ENCODE data around the gene VAC14. TPM values are rescaled to one million over a fixed set of nuclear protein-coding genes. Genes with fewer than 3 reads are reported as not detected.

Gene VAC14
- total and polyA plus RNA-seq, 2 experiments from 2014 or later = 42.3 to 77.7 TPM

DNA sequence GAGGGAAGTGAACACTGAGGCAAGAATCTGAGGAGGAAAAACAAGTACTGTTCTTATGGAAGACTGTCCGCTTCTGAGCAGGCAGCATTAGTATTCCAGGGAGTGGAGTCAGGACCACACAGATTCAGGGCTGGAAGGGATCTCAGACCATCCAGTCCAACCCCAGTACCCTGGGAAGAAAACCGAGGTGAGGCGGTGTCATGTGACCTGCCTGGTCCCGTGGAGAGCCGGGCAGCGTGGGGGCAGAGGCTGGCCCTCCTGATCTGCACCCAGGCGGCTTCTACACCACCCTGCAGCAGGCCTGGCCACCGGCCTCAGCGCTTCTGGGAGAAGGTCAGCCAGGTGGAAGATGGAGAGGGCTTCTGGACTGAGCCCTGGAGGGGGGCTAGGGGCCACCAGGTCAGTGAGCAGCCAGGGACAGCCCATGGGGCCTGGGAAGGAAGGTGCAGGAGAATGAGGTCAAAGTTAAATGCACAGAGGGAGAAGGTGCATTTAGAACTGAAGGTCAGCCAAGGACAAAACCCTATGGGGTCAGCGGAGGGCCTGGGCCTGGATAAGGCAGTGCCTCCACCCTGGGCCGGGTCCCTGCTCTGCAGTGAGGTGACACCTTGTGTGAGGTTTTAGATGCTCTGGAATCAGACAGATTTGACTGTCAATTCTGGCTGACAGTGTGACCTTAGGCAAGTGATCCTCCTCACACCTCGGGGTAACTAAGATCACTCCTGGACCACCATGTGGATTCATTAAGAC, 45.9 kb downstream of the VAC14 start:
- Mint-ChIP-seq H3K4me1 (peaks cover 24% of the 10 kb centered on the region), H3K27me3 (ENCODE audit: insufficient read depth, low read depth, poor library complexity) (peaks cover 15% of the 10 kb centered on the region)

More for the DNA sequence above, 45.9 kb downstream of the VAC14 start:
- H3K27ac ChIP-seq (ENCODE audit: low read depth) = no peak overlapping the region
- Mint-ChIP-seq H3K9me3 (no peaks in the 10 kb centered on the region), H3K27ac (no peak overlapping the region; the same call in 1 of the 2 replicates), H3K36me3 (ENCODE audit: low read depth) (peaks cover 26% of the 10 kb centered on the region), H3K4me3 (no peak overlapping the region)
- H3K9me2 ChIP-seq (ENCODE audit: insufficient read depth) = no peaks in the 10 kb centered on the region
- H3K79me2 ChIP-seq (replicated peaks; ENCODE audit: insufficient read depth) = no peaks in the 10 kb centered on the region
- TF ChIP-seq, protein P1, sequence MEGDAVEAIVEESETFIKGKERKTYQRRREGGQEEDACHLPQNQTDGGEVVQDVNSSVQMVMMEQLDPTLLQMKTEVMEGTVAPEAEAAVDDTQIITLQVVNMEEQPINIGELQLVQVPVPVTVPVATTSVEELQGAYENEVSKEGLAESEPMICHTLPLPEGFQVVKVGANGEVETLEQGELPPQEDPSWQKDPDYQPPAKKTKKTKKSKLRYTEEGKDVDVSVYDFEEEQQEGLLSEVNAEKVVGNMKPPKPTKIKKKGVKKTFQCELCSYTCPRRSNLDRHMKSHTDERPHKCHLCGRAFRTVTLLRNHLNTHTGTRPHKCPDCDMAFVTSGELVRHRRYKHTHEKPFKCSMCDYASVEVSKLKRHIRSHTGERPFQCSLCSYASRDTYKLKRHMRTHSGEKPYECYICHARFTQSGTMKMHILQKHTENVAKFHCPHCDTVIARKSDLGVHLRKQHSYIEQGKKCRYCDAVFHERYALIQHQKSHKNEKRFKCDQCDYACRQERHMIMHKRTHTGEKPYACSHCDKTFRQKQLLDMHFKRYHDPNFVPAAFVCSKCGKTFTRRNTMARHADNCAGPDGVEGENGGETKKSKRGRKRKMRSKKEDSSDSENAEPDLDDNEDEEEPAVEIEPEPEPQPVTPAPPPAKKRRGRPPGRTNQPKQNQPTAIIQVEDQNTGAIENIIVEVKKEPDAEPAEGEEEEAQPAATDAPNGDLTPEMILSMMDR (conservative IDR thresholded peaks at IDR 0.05; ENCODE audit: low read depth in 2 of 2) = no peak
- TF ChIP-seq, protein P2, sequence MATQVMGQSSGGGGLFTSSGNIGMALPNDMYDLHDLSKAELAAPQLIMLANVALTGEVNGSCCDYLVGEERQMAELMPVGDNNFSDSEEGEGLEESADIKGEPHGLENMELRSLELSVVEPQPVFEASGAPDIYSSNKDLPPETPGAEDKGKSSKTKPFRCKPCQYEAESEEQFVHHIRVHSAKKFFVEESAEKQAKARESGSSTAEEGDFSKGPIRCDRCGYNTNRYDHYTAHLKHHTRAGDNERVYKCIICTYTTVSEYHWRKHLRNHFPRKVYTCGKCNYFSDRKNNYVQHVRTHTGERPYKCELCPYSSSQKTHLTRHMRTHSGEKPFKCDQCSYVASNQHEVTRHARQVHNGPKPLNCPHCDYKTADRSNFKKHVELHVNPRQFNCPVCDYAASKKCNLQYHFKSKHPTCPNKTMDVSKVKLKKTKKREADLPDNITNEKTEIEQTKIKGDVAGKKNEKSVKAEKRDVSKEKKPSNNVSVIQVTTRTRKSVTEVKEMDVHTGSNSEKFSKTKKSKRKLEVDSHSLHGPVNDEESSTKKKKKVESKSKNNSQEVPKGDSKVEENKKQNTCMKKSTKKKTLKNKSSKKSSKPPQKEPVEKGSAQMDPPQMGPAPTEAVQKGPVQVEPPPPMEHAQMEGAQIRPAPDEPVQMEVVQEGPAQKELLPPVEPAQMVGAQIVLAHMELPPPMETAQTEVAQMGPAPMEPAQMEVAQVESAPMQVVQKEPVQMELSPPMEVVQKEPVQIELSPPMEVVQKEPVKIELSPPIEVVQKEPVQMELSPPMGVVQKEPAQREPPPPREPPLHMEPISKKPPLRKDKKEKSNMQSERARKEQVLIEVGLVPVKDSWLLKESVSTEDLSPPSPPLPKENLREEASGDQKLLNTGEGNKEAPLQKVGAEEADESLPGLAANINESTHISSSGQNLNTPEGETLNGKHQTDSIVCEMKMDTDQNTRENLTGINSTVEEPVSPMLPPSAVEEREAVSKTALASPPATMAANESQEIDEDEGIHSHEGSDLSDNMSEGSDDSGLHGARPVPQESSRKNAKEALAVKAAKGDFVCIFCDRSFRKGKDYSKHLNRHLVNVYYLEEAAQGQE (IDR thresholded peaks at IDR 0.05; ENCODE audit: unreplicated experiment) = no peak
- TF ChIP-seq EZH2 (IDR thresholded peaks at IDR 0.05; ENCODE audit: low read depth, unreplicated experiment) (no peak), CREB1 (CRISPR knock-in tag; IDR thresholded peaks at IDR 0.05; ENCODE audit: low read depth) (no peak), JUNB (IDR thresholded peaks at IDR 0.05; ENCODE audit: unreplicated experiment) (no peak), ZNF114 (CRISPR knock-in tag; IDR thresholded peaks at IDR 0.05) (no peak), EZH2phosphoT487 (IDR thresholded peaks at IDR 0.05; ENCODE audit: unreplicated experiment) (no peak), NANOG (IDR thresholded peaks at IDR 0.05; ENCODE audit: borderline replicate concordance) (no peak), ZNF331 (CRISPR knock-in tag; IDR thresholded peaks at IDR 0.05; ENCODE audit: low read depth) (no peak), STAT1 (IDR thresholded peaks at IDR 0.05; ENCODE audit: unreplicated experiment) (no peak), POLR2AphosphoS5 (IDR thresholded peaks at IDR 0.05; ENCODE audit: low read depth) (no peak)
- TF ChIP-seq, protein P3, sequence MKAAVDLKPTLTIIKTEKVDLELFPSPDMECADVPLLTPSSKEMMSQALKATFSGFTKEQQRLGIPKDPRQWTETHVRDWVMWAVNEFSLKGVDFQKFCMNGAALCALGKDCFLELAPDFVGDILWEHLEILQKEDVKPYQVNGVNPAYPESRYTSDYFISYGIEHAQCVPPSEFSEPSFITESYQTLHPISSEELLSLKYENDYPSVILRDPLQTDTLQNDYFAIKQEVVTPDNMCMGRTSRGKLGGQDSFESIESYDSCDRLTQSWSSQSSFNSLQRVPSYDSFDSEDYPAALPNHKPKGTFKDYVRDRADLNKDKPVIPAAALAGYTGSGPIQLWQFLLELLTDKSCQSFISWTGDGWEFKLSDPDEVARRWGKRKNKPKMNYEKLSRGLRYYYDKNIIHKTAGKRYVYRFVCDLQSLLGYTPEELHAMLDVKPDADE (IDR thresholded peaks at IDR 0.05) = no peak
- TF ChIP-seq, protein P4, sequence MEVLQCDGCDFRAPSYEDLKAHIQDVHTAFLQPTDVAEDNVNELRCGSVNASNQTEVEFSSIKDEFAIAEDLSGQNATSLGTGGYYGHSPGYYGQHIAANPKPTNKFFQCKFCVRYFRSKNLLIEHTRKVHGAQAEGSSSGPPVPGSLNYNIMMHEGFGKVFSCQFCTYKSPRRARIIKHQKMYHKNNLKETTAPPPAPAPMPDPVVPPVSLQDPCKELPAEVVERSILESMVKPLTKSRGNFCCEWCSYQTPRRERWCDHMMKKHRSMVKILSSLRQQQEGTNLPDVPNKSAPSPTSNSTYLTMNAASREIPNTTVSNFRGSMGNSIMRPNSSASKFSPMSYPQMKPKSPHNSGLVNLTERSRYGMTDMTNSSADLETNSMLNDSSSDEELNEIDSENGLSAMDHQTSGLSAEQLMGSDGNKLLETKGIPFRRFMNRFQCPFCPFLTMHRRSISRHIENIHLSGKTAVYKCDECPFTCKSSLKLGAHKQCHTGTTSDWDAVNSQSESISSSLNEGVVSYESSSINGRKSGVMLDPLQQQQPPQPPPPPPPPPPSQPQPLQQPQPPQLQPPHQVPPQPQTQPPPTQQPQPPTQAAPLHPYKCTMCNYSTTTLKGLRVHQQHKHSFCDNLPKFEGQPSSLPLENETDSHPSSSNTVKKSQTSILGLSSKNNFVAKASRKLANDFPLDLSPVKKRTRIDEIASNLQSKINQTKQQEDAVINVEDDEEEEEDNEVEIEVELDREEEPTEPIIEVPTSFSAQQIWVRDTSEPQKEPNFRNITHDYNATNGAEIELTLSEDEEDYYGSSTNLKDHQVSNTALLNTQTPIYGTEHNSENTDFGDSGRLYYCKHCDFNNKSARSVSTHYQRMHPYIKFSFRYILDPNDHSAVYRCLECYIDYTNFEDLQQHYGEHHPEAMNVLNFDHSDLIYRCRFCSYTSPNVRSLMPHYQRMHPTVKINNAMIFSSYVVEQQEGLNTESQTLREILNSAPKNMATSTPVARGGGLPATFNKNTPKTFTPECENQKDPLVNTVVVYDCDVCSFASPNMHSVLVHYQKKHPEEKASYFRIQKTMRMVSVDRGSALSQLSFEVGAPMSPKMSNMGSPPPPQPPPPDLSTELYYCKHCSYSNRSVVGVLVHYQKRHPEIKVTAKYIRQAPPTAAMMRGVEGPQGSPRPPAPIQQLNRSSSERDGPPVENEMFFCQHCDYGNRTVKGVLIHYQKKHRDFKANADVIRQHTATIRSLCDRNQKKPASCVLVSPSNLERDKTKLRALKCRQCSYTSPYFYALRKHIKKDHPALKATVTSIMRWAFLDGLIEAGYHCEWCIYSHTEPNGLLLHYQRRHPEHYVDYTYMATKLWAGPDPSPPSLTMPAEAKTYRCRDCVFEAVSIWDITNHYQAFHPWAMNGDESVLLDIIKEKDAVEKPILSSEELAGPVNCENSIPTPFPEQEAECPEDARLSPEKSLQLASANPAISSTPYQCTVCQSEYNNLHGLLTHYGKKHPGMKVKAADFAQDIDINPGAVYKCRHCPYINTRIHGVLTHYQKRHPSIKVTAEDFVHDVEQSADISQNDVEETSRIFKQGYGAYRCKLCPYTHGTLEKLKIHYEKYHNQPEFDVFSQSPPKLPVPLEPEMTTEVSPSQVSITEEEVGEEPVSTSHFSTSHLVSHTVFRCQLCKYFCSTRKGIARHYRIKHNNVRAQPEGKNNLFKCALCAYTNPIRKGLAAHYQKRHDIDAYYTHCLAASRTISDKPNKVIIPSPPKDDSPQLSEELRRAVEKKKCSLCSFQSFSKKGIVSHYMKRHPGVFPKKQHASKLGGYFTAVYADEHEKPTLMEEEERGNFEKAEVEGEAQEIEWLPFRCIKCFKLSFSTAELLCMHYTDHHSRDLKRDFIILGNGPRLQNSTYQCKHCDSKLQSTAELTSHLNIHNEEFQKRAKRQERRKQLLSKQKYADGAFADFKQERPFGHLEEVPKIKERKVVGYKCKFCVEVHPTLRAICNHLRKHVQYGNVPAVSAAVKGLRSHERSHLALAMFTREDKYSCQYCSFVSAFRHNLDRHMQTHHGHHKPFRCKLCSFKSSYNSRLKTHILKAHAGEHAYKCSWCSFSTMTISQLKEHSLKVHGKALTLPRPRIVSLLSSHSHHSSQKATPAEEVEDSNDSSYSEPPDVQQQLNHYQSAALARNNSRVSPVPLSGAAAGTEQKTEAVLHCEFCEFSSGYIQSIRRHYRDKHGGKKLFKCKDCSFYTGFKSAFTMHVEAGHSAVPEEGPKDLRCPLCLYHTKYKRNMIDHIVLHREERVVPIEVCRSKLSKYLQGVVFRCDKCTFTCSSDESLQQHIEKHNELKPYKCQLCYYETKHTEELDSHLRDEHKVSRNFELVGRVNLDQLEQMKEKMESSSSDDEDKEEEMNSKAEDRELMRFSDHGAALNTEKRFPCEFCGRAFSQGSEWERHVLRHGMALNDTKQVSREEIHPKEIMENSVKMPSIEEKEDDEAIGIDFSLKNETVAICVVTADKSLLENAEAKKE (CRISPR knock-in tag; IDR thresholded peaks at IDR 0.05) = no peak
- H3K4me2 ChIP-seq = no peak overlapping the region
- H3K36me3 ChIP-seq (ENCODE audit: insufficient read depth) = no peaks in the 10 kb centered on the region
- peaks cover 7% of the 10 kb centered on the region for H3K4me1 ChIP-seq (ENCODE audit: insufficient read depth)
- H3K27me3 ChIP-seq (ENCODE audit: insufficient read depth) = no peaks in the 10 kb centered on the region
- no peak for ATAC-seq
- no peaks in the 10 kb centered on the region; the same call in none of the 2 replicates for H4K20me1 ChIP-seq (replicated peaks; ENCODE audit: insufficient read depth)
- H3F3A ChIP-seq (replicated peaks; ENCODE audit: low read depth) = no peaks in the 10 kb centered on the region
- DNase-seq (ENCODE audit: low spot score) = no peak
- no peak overlapping the region for H3K4me3 ChIP-seq
- H2AFZ ChIP-seq = no peak overlapping the region

All from GM23338 (cell line).